NB4 (cell line): ENCODE results near the gene ACTRT2.

Source experiments
- CTCF ChIP-seq: IDR thresholded peaks from one replicate; pipeline ENCODE4 v1.5.1; 2012; ENCODE audit warnings: low read depth, low read length
- MYC ChIP-seq: IDR thresholded peaks from 2 replicates; pipeline ENCODE4 v1.6.1; 2011; ENCODE audit warnings: low read depth, low read length
- POLR2A ChIP-seq: IDR thresholded peaks from 2 replicates; pipeline ENCODE4 v1.6.1; 2011; ENCODE audit warnings: mild to moderate bottlenecking; ENCODE audit not compliant: insufficient read length; ENCODE audit errors: extremely low read depth

GRCh38 chr1:3000671-3001470 lies 20.4 kb upstream of the ACTRT2 start:
- TF ChIP-seq CTCF (no peak), MYC (no peak), POLR2A (no peak)
